Activated CD4-positive, alpha-beta T cell treated with anti-CD3 and anti-CD28 coated beads, Interleukin-2, amount 10 ng/mL, durations not matched to agents 24 days and 14 days (primary cell): Measurements from ENCODE around the gene DNAJC9. TPM values are rescaled to one million over a fixed set of nuclear protein-coding genes. Genes with fewer than 3 reads are reported as not detected.

Experiments used
- DNase-seq: peaks from one replicate; pipeline ENCODE4 v3.0.0; 2022
- H3K27ac Mint-ChIP-seq: one replicate; pipeline ENCODE4 v1.8.0; 2022; ENCODE audit warnings: mild to moderate bottlenecking, mixed read lengths
- H3K27me3 Mint-ChIP-seq: one replicate; pipeline ENCODE4 v1.8.0; 2022; ENCODE audit warnings: mixed read lengths
- H3K36me3 Mint-ChIP-seq: one replicate; pipeline ENCODE4 v1.8.0; 2022; ENCODE audit warnings: low read depth, mild to moderate bottlenecking, mixed read lengths
- H3K4me1 Mint-ChIP-seq: one replicate; pipeline ENCODE4 v1.8.0; 2021; ENCODE audit warnings: mixed read lengths
- H3K4me3 Mint-ChIP-seq: one replicate; pipeline ENCODE4 v1.8.0; 2022; ENCODE audit warnings: mild to moderate bottlenecking, moderate library complexity, mixed read lengths
- H3K9me3 Mint-ChIP-seq: one replicate; pipeline ENCODE4 v1.8.0; 2021; ENCODE audit warnings: mixed read lengths
- intact Hi-C: fragments of 100-400 bp; cut with micrococcal nuclease; formaldehyde crosslinking; loops from one replicate; pipeline ENCODE4 v1.15.1; 2023
- total RNA-seq: library from RNA; stranded (reverse); gene quantifications from 2 replicates; pipeline ENCODE4 v1.2.3, GENCODE V29; 2022

The DNAJC9 gene
- total RNA-seq, 1 donor from 2014 or later: 56.6 TPM

DNA sequence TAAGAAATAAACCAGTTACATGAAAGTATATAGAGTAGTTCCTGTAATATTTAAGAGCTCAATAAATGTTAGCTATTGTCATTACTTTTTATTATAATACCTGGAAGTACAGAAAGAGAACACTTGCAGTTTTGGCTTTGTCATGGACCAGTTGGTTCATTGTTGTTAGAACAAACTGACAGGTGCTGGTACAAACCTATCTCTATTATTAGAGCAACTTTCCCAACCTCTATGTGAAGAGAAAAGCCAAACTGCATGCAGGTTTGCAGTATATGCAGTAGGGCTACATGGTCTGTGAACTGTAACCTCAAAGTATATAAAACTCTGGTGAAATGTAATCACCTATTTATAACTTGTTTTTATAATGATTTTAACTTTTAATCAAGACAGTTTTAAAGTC, 20.4 kb downstream of the DNAJC9 start:
- Mint-ChIP-seq H3K9me3 (no peaks in the 10 kb centered on the region), H3K36me3 (peaks cover 8% of the 10 kb centered on the region), H3K4me3 (no peak overlapping the region), H3K27ac (no peak overlapping the region), H3K4me1 (no peaks in the 10 kb centered on the region), H3K27me3 (no peaks in the 10 kb centered on the region)
- DNase-seq: no peak
- intact Hi-C loops: no loop called here

DNA sequence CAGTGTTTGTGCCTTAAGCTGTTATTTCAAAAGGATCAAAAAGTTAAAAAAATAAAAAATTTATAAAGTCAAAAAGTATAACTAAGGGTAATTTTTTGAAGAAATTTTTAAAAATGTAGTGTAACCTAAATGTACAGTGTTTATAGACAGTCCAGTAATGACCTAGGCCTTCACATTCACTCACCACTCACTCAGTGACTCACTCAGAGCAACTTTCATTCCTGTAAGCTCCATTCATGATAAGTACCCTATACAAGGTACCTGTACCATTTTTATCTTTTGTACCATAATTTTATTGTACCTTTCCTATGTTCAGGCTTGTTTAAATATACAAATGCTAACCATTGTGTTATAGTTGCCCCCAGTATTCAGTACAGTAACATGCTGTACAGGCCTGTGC, 21.5 kb downstream of the DNAJC9 start:
- Mint-ChIP-seq H3K4me1 (no peaks in the 10 kb centered on the region), H3K9me3 (no peaks in the 10 kb centered on the region), H3K36me3 (peaks cover 7% of the 10 kb centered on the region), H3K4me3 (no peak overlapping the region), H3K27me3 (no peaks in the 10 kb centered on the region), H3K27ac (no peak overlapping the region)
- intact Hi-C loops: no loop called here
- DNase-seq: no peak

DNA sequence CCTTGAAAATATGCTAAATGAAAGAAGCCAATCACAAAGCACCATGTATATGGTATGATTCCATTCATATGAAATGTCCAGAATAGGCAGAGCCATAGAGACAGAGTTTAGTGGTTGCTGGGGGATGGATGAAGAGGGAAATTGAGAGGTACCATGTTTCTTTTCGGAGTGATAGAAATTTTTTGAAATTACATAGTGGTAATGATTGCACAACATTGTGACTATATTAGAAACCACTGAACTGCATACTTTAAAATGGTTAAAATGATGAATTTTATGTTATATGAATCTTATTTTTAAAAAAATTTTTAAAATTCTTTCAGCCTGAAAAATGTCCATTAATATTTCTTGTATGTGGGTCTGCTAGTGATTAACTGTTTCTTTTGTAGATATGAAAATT, 26.1 kb downstream of the DNAJC9 start:
- no peaks in the 10 kb centered on the region for H3K27me3 Mint-ChIP-seq
- no peak overlapping the region for H3K27ac Mint-ChIP-seq
- intact Hi-C loops: no loop called here
- no peaks in the 10 kb centered on the region for H3K4me1 Mint-ChIP-seq
- peaks cover 20% of the 10 kb centered on the region for H3K36me3 Mint-ChIP-seq
- no peak overlapping the region for H3K4me3 Mint-ChIP-seq
- no peak for DNase-seq
- H3K9me3 Mint-ChIP-seq: peaks cover under 1% of the 10 kb centered on the region

DNA sequence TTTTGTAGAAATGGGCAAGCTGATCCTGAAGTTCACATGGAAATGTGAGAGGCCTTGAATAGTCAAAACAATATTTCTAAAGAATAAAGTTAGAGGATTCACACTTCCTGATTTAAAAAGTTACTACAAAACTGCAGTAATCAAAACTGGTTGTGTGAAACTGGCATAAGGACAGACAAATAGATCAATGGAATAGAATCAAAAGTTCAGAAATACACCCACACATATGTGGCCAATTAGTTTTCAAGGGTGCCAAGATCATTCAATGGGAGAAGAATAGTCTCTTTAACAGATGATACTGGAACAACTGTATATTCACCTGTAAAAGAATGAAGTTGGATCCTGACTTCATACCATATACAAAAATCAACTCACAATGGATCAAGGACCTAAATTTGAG, 27.7 kb downstream of the DNAJC9 start:
- H3K36me3 Mint-ChIP-seq: peaks cover 25% of the 10 kb centered on the region
- H3K27me3 Mint-ChIP-seq: no peaks in the 10 kb centered on the region
- peaks cover 3% of the 10 kb centered on the region for H3K9me3 Mint-ChIP-seq
- H3K27ac Mint-ChIP-seq: no peak overlapping the region
- no peaks in the 10 kb centered on the region for H3K4me1 Mint-ChIP-seq
- no peak for DNase-seq
- H3K4me3 Mint-ChIP-seq: no peak overlapping the region
- intact Hi-C loops: no loop called here

DNA sequence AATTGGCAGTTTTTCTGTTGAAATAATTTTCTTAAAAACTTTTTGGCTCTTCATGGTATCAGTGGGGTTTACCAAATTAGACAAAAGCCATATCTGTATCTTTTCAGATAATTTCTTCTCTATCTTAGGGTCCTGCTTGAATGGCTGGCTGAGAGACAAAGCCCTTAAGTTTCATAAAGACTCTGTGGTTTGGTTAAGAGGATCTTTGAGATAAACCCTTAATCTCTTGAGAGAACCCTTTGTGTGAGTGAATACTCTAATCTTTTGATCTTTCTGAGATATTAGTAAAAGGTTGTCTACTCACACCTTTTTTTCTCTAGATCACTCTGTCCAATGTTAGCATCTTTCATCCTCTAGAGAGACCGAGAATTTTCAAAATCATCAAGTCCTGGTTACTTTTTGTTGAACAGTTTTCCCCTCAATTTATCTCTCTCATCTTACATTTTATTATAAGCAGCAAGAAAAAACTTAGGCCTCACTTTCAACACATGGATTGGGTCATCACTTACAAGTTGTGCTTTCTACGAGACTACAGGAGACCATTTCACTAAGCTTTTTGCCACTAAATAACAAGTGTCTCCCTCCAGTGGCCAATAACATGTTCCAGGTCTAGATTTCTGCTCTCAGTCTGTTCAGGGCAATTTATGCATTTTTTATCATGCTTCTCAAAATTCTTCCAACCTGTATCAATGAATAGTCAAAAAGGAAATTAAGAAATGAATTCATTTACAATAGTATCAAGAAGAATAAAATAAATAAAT, 28.4 kb downstream of the DNAJC9 start:
- peaks cover 29% of the 10 kb centered on the region for H3K36me3 Mint-ChIP-seq
- H3K27me3 Mint-ChIP-seq: no peaks in the 10 kb centered on the region
- intact Hi-C loops: no loop called here
- H3K4me3 Mint-ChIP-seq: no peak overlapping the region
- H3K4me1 Mint-ChIP-seq: no peaks in the 10 kb centered on the region
- no peak for DNase-seq
- peaks cover 3% of the 10 kb centered on the region for H3K9me3 Mint-ChIP-seq
- H3K27ac Mint-ChIP-seq: no peak overlapping the region

DNA sequence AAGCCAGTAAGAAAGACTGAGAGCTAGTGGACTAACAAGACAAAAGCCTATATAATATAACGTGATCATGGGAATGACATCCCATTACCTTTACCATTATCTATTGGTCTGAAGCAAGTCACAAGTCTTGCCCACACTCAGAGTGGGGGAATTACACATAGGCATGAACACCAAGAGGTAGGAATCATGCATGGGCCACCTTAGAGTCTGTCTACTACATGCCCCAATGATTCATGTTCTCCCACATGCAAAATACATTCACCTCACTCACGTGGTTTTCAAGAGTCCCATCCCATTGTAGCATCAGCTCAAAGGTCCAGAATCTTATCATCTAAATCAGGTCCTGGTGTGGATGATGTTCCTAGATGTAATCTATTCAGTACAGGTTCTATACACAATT, 29.4 kb downstream of the DNAJC9 start:
- H3K9me3 Mint-ChIP-seq: peaks cover 3% of the 10 kb centered on the region
- DNase-seq: no peak
- H3K4me3 Mint-ChIP-seq: no peak overlapping the region
- H3K36me3 Mint-ChIP-seq: peaks cover 30% of the 10 kb centered on the region
- H3K4me1 Mint-ChIP-seq: no peaks in the 10 kb centered on the region
- intact Hi-C loops: no loop called here
- no peak overlapping the region for H3K27ac Mint-ChIP-seq
- no peaks in the 10 kb centered on the region for H3K27me3 Mint-ChIP-seq

DNA sequence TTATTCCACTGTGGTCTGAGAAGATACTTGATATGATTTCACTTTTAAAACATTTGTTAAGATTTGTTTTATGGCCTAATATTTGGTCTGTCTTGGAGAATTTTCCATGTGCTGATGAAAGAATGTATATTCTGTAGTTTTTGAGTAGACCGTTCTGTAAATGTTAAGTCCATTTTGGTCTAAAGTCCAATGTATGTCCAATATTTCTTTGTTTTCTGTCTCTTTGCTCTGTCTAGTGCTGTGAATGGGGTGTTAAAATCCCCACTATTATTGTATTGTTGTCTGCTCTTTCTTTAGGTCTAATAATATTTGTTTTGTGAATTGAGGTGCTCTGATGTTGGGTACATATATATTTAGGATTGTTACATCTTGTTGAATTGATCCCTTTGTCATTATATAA, 31.3 kb downstream of the DNAJC9 start:
- Mint-ChIP-seq H3K4me3 (no peak overlapping the region), H3K27me3 (no peaks in the 10 kb centered on the region), H3K9me3 (peaks cover 3% of the 10 kb centered on the region), H3K27ac (no peak overlapping the region), H3K4me1 (peaks cover 1% of the 10 kb centered on the region), H3K36me3 (peaks cover 29% of the 10 kb centered on the region)
- DNase-seq: no peak
- intact Hi-C loops: no loop called here

DNA sequence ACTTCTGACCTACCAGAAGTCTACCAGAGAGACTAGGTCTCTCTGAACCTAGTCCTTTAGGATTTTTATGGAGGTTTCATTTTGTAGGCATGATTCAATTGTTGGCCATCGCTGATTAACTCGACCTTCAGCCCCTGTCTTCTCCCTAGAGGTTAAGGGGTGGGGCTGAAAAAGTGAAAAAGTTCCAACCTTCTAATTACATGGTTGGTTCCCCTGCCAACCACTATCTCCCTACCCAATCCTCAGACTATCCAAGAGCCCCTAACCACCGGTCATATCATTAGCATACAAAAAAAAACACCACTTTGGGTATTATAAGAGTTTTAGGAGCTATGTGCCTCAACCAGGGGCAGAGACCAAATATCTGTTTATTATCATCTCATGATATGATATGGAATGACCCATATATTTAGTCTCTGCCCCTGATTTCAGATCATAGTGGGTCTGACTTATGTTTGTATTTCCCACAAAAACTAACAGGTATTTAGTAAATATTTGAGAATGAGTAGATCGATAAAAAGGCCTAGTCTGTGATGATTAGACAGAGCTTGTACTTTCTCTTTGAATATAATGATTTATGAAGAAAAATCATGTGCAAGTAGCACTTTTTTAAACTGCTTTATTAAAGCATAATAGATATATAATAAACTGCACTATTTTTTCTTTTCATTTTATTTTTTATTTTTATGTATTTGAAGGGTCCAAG, 35.8 kb downstream of the DNAJC9 start:
- Mint-ChIP-seq H3K4me1 (peaks cover 4% of the 10 kb centered on the region), H3K27me3 (no peaks in the 10 kb centered on the region), H3K4me3 (no peak overlapping the region), H3K36me3 (peaks cover 15% of the 10 kb centered on the region), H3K27ac (no peak overlapping the region), H3K9me3 (peaks cover 3% of the 10 kb centered on the region)
- no peak for DNase-seq
- intact Hi-C loops: no loop called here

DNA sequence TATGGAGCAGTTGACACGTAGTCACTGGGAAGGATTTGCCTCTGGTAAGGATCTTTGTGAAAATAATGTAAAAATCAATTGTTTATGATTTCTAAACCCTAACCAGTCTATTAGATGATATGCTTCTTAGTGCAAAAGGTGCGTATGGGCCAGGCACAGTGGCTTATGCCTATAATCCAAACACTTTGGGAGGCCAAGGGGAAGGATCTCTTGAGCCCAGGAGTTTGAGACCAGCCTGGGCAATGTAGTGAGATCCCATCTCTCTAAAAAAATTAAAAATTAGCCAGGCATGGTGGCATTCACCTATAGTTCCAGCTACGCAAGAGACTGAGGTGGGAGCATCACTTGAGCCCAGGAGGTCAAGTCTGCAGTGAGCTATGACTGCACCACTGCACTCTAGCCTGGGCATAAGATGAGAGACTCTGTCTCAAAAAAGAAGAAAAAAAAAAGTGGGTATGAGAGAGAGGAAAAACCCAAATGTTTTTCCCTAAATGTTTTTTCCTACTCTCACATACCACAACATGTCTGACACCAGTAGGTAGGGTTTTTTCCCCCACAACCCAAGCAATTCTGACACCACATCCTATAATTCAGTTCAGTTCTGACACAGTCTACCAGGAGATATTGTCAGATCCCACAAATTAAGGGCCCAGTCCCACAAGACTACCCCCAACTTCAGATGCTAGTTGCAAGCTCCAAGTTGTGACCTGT, 36.5 kb downstream of the DNAJC9 start:
- DNase-seq: no peak
- intact Hi-C loops: no loop called here
- Mint-ChIP-seq H3K4me1 (peaks cover 4% of the 10 kb centered on the region), H3K9me3 (no peaks in the 10 kb centered on the region), H3K27ac (no peak overlapping the region), H3K4me3 (no peak overlapping the region), H3K27me3 (no peaks in the 10 kb centered on the region), H3K36me3 (peaks cover 16% of the 10 kb centered on the region)

DNA sequence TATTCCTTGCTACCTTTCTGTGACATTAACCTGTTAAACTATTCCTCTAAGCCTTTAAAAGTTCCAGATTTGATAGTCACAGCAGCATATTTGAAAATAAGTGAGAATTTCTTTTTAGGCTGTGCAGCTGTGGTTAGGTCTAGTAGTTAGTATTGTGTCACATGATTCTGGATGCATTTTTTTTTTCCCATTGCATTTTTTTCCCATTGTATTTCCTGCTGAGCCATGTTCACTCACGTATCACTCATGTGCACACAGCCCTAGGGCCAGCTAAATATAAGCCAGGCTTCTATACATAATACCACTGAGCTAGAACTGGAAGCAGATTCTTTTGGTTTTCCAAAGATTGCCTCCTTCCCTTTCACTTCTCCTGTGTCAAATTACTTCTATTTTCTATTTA, 37.4 kb downstream of the DNAJC9 start:
- Mint-ChIP-seq H3K4me3 (no peak overlapping the region), H3K9me3 (no peaks in the 10 kb centered on the region), H3K4me1 (peaks cover 4% of the 10 kb centered on the region), H3K27me3 (no peaks in the 10 kb centered on the region), H3K27ac (no peak overlapping the region), H3K36me3 (peaks cover 16% of the 10 kb centered on the region)
- DNase-seq: no peak
- intact Hi-C loops: no loop called here

DNA sequence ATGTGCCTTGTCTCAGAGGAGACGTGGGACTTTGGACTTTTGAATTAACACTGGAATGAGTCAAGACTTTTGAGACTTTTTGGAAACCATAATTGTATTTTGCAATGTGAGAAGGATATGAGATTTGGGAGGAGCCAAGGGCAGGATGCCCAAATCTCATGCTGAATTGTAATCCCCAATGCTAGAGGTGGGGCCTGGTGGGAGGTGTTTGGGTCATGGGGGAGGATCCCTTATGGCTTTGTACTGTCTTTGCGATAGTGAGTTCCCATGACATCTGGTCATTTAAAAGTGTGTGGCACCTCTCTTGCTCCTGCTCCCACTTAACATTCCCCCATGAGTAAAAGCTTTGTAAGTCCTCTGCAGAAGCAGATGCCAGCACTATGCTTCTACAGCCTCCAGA, 39.2 kb downstream of the DNAJC9 start:
- H3K4me3 Mint-ChIP-seq: no peak overlapping the region
- H3K4me1 Mint-ChIP-seq: peaks cover 4% of the 10 kb centered on the region
- no peaks in the 10 kb centered on the region for H3K9me3 Mint-ChIP-seq
- intact Hi-C loops: no loop called here
- no peaks in the 10 kb centered on the region for H3K27me3 Mint-ChIP-seq
- no peak for DNase-seq
- H3K27ac Mint-ChIP-seq: no peak overlapping the region
- H3K36me3 Mint-ChIP-seq: peaks cover 9% of the 10 kb centered on the region

DNA sequence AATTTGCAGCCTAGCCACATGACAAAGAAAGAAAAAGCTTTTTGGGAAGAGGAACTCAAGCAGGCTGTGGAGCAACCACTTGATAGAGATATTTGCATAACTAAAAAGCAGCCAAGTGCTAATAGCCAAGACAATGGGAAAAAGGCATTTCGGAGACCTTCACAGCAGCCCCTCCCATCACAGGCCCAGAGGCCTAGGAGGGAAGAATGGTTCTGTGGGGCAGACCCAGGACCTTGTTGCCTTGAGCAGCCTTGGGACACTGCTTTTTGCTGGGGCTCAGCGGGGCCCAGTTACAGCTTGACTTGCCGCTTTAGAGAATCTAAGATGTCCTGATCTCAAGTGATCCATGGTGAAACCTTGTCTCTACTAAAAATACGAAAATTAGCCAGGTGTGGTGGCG, 40.7 kb downstream of the DNAJC9 start:
- no peaks in the 10 kb centered on the region for H3K9me3 Mint-ChIP-seq
- peaks cover 4% of the 10 kb centered on the region for H3K4me1 Mint-ChIP-seq
- no peak overlapping the region for H3K27ac Mint-ChIP-seq
- H3K27me3 Mint-ChIP-seq: no peaks in the 10 kb centered on the region
- DNase-seq: peak; percentile 49
- H3K36me3 Mint-ChIP-seq: peaks cover 8% of the 10 kb centered on the region
- H3K4me3 Mint-ChIP-seq: no peak overlapping the region
- intact Hi-C loops: no loop called here

DNA sequence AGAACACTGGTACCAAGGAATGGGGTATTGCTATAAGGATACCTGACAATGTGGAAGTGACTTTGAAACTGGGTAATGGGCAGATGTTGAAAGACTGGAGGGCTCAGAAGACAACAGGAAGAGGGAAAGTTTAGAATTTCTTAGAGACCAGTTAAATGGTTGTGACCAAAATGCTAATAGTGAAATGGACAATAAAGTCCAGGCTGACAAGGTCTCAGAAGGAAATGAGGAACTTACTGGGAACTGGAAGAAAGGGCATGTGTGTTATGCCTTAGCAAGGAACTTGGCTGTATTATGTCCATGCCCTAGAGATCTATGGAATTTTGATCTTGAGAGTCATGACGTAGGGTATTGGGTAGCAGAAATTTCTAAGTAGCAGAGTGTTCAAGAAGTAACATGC, 41.2 kb downstream of the DNAJC9 start:
- H3K27ac Mint-ChIP-seq: no peak overlapping the region
- H3K4me1 Mint-ChIP-seq: peaks cover 4% of the 10 kb centered on the region
- no peak for DNase-seq
- peaks cover 5% of the 10 kb centered on the region for H3K36me3 Mint-ChIP-seq
- H3K4me3 Mint-ChIP-seq: no peak overlapping the region
- no peaks in the 10 kb centered on the region for H3K27me3 Mint-ChIP-seq
- H3K9me3 Mint-ChIP-seq: no peaks in the 10 kb centered on the region
- intact Hi-C loops: no loop called here

DNA sequence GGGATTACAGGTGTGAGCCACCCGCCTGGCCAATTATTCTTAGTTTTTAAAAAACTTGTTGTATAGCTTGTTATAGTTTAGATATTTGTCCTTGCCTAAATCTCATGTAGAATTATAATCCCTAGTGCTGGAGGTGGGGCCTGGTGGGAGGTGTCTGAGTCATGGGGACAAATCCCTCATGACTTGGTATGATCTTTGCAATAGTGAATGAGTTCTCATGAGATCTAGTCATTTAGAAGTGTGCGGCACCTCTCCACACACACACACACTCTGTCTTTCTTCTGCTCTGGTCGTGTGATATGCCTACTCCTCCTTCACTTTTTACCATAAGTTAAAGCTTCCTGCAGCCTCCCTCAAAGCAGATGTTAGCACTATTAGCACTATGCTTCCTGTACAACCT, 42.0 kb downstream of the DNAJC9 start:
- no peak for DNase-seq
- peaks cover 5% of the 10 kb centered on the region for H3K36me3 Mint-ChIP-seq
- no peak overlapping the region for H3K4me3 Mint-ChIP-seq
- no peaks in the 10 kb centered on the region for H3K9me3 Mint-ChIP-seq
- intact Hi-C loops: no loop called here
- no peaks in the 10 kb centered on the region for H3K4me1 Mint-ChIP-seq
- H3K27me3 Mint-ChIP-seq: no peaks in the 10 kb centered on the region
- H3K27ac Mint-ChIP-seq: no peak overlapping the region
